Measurements from ENCODE around the gene INKA1. TPM values are rescaled to one million over a fixed set of nuclear protein-coding genes. Genes with fewer than 3 reads are reported as not detected.

The INKA1 gene
- 1 to 10 TPM in 2 of 4 donors, under 1 TPM in 2; 0.74 to 9.9 (median 2.4) TPM for total RNA-seq

DNA sequence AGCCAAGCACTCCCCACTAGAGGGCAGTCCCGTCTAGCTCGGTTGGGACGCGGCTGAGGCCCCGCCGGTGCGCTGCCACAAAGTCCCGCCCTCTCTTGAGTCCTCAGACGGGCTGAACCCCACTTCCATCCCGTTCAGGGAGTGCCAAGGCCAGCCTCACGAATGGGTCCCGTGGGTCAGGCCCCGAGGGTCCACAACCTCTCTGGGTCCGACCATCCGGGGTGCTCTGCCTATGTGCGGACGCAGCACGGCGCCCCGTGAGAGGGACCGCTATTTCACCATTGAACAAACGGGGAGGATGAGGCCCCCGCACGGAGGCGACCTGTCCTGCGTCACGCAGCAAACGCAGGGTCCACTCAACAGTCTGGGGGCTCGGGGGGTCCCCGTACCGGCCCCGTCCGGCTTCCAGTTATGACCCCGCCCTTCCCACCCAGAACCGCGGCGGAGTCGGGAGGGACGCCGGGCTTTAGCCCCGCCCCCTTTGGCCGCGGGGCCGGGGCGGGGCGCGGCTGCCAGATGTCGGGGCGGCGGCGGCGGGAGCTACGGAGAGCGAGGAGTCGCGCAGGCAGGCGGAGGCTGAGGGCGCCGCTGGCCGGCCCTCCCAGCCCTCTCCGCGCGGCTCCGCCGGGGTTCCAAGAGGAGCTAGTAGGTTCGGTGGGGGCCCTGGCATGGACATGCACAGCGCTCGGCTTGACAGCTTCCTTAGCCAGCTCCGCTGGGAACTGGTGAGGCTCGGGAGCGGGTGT lies at the start of gene INKA1:
TSS of gene INKA1 (plus strand) at position 543 of the 746 bp plus-strand sequence. CDS start at position 675, 132 bp downstream.
- TF ChIP-seq, protein P1, sequence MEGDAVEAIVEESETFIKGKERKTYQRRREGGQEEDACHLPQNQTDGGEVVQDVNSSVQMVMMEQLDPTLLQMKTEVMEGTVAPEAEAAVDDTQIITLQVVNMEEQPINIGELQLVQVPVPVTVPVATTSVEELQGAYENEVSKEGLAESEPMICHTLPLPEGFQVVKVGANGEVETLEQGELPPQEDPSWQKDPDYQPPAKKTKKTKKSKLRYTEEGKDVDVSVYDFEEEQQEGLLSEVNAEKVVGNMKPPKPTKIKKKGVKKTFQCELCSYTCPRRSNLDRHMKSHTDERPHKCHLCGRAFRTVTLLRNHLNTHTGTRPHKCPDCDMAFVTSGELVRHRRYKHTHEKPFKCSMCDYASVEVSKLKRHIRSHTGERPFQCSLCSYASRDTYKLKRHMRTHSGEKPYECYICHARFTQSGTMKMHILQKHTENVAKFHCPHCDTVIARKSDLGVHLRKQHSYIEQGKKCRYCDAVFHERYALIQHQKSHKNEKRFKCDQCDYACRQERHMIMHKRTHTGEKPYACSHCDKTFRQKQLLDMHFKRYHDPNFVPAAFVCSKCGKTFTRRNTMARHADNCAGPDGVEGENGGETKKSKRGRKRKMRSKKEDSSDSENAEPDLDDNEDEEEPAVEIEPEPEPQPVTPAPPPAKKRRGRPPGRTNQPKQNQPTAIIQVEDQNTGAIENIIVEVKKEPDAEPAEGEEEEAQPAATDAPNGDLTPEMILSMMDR (IDR thresholded peaks at IDR 0.05) = peak in 1 of 3 donors; percentile 25
- peak; percentile 64 for DNase-seq (ENCODE audit: low spot score)
- ATAC-seq (ENCODE audit: low FRiP score) = peak; percentile 92

DNA sequence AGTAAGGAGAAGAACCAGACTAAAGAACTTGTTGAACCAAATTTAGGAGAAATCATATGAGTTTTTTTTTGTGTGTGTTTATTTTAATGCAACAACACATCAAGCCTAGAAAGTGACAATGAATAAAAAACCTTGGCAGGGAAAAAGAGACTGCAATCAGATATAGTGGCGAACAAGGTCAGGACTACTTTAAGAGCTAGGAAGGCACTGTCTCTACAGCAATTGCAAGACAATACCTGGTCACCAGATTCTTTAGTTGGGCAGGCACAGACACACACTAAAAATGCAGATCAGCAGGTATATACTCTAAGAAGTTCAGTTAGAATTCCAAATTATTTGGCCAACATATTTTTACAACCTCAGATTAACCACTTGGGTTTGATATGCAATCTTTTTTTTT lies 48.5 kb upstream of the INKA1 start:
- DNase-seq (ENCODE audit: low spot score) (no peak), ATAC-seq (ENCODE audit: low FRiP score) (no peak)
- TF ChIP-seq, protein P1 (IDR thresholded peaks at IDR 0.05) = no peak

DNA sequence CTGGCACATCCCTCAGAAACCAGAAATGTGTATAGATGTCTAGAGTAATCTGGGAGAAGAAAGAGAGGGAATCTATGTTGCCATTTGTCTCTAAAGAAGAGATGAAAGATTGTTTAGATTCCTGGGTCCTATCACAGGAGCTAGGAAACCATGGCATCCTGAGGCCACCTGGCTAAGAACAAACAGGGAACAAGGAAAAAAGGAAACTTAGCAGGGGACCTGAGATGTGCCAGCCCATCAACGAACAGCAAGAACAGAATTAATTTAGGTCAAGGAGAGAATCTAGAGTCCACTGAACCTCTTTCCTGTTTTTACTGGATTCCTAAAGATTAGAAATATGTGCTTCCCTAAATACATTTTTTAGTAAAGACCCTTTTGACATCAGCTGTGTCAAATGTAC lies 47.0 kb upstream of the INKA1 start:
- TF ChIP-seq, protein P1 (IDR thresholded peaks at IDR 0.05) = no peak
- DNase-seq (ENCODE audit: low spot score) (no peak), ATAC-seq (ENCODE audit: low FRiP score) (no peak)

DNA sequence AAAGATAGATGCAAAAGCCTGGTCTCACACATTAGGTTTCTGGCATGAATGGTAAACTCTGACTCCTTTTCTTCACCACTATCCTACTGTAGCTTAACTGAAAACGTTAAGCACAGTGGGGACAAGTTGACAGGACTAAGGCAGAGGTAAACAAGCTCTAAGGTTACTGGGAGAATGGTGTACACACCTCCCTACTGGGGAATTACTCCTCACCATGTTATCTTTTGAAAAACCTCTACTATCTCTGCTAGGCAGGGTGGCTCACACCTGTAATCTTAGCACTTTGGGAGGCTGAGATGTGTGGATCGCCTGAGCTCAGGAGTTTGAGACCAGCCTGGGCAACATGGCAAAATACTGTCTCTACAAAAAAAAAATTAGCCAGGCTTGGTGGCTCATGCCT lies 45.9 kb upstream of the INKA1 start:
- TF ChIP-seq, protein P1 (IDR thresholded peaks at IDR 0.05) = no peak
- DNase-seq (ENCODE audit: low spot score) (no peak), ATAC-seq (ENCODE audit: low FRiP score) (no peak)

DNA sequence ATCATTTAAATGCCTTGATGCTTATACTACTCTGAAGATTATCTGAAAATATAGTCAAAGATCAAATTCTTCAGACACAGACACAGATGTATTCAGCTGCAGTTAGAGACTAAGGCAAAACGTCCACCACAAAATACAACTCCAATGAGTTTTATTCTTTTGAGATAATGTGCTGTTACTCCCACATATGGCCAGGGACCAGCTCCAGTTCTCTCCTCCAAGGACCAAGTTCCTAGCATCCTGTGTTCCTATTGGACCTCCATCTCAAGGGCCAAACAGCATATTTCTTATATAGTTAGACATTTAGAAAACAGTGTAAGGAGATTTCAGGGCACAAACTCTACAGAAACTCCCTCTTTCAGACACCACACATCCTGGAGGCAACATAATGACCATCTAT lies 43.8 kb upstream of the INKA1 start:
- ATAC-seq (ENCODE audit: low FRiP score) (no peak), DNase-seq (ENCODE audit: low spot score) (no peak)
- TF ChIP-seq, protein P1 (IDR thresholded peaks at IDR 0.05) = no peak

DNA sequence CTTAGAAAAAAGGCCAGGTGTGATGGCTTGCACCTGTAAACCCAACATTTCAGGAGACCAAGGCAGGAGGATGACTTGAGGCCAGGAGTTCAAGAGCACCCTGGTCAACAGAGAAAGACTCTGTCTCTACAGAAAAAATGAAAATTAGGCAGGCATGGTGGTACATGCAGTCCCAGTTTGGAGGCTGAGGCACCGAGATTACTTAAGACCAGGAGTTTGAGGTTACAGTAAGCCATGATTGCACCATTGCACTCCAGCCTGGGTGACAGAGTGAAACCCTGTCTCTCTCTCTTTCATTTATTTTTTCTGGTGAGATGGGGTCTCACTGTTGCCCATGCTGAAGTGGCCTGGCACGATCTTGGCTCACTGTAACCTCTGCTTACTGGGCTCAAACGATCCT lies 41.4 kb upstream of the INKA1 start:
- DNase-seq (ENCODE audit: low spot score) = no peak
- TF ChIP-seq, protein P1 (IDR thresholded peaks at IDR 0.05) = no peak
- ATAC-seq (ENCODE audit: low FRiP score) = no peak

DNA sequence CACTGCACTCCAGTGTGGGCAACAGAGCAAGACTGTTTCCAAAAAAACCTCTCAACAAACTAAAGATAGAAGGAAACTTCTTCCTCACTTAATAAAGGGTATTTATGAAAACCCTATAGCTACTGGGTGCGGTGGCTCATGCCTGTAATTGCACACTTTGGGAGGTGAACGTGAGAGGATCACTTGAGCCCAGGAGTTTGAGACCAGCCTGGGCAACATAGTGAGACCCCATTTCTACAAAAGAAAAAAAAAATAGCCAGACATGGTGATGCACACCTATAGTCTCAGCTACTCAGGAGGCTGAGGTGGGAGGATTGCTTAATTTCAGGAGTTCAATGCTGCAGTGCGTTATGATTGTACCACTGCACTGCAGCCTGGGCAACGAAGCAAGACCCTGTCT lies 39.1 kb upstream of the INKA1 start:
- TF ChIP-seq, protein P1 (IDR thresholded peaks at IDR 0.05) = no peak
- ATAC-seq (ENCODE audit: low FRiP score) (no peak), DNase-seq (ENCODE audit: low spot score) (no peak)
